Ishikawa (cell line): ENCODE data around the gene SLC25A31.

Experiments used
- CEBPB ChIP-seq: IDR thresholded peaks from 2 replicates; pipeline ENCODE4 v1.6.1; 2012
- CREB1 ChIP-seq: IDR thresholded peaks from 2 replicates; pipeline ENCODE4 v1.6.1; 2012; ENCODE audit warnings: low read depth
- EGR1 ChIP-seq: IDR thresholded peaks from 2 replicates; pipeline ENCODE4 v1.6.1; 2012
- EP300 ChIP-seq: IDR thresholded peaks from 2 replicates; pipeline ENCODE4 v1.6.1; 2012; ENCODE audit warnings: borderline replicate concordance
- FOXM1 ChIP-seq: IDR thresholded peaks from 2 replicates; pipeline ENCODE4 v1.6.1; 2012; ENCODE audit warnings: low read depth, borderline replicate concordance
- MAX ChIP-seq: IDR thresholded peaks from 2 replicates; pipeline ENCODE4 v1.6.1; 2012
- NFIC ChIP-seq: IDR thresholded peaks from 2 replicates; pipeline ENCODE4 v1.6.1; 2012
- RAD21 ChIP-seq: IDR thresholded peaks from 2 replicates; pipeline ENCODE4 v1.6.1; 2012; ENCODE audit warnings: low read depth
- TAF1 ChIP-seq: IDR thresholded peaks from 2 replicates; pipeline ENCODE4 v1.6.1; 2012; ENCODE audit warnings: low read depth, mild to moderate bottlenecking
- TCF12 ChIP-seq: IDR thresholded peaks from 2 replicates; pipeline ENCODE4 v1.6.1; 2012; ENCODE audit warnings: low read depth
- TEAD4 ChIP-seq: IDR thresholded peaks from 2 replicates; pipeline ENCODE4 v1.6.1; 2012
- USF1 ChIP-seq: IDR thresholded peaks from 2 replicates; pipeline ENCODE4 v1.6.1; 2012
- YY1 ChIP-seq: IDR thresholded peaks from 2 replicates; pipeline ENCODE4 v1.6.1; 2012; ENCODE audit warnings: low read depth
- ZBTB7A ChIP-seq: IDR thresholded peaks from 2 replicates; pipeline ENCODE4 v1.6.1; 2012; ENCODE audit warnings: low read depth
- TF ChIP-seq, protein P1 (sequence below): IDR thresholded peaks from 2 replicates; pipeline ENCODE4 v1.6.1; 2012; ENCODE audit warnings: low read depth, mild to moderate bottlenecking

SLC25A31 gene

GRCh38 chr4:127783026-127783769, 53.0 kb downstream of the SLC25A31 start:
- TF ChIP-seq NFIC (no peak), CREB1 (no peak), TAF1 (no peak), TCF12 (no peak), YY1 (no peak; the same call in 1 of the 2 replicates), MAX (no peak), RAD21 (no peak), FOXM1 (no peak), EGR1 (no peak), EP300 (no peak), CEBPB (0 out of 2 replicates have a peak, but pooled peaks have one; percentile 7), TEAD4 (peak; percentile 65), USF1 (no peak)

DNA sequence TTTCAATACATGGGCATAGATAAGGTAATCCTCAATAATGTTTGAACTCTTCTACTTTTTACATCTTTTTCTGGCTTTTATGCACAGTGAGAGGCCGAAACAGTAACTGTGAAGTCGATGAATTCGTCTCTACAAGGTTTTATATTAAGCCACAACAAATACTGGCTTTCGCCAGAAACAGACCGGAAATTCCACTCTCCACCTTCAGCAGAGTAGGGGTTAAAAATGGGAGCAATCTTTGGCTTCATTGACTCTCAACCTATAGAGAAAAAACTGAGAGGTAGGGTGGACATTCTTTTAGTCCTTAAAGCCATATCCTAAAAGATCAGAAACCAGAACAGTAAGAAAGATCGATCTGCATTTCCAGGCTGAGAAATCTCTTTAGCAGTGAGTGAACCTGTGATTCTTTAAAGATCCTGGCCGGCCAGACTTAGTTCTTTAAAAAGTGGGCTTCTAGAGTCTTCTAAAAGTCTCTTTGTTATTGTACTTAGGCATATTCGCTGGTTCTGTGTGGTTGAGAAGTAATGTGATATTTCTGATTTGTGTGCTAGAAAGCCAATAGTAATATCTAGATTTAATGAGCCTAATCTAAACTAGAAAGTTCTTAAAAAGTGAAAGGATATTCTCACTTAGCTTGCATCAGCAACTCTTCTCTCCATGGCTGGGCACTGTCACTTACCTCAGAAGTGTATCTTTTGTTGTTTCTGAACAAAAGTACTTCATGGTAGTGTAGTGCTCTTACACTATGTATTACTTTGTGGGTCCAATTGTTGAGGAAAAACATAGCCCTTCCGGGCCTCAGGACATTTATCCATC, 54.0 kb downstream of the SLC25A31 start:
- TF ChIP-seq TCF12 (no peak), TAF1 (no peak), FOXM1 (no peak), RAD21 (no peak), EGR1 (no peak), CREB1 (no peak), TEAD4 (no peak), NFIC (no peak), YY1 (no peak), CEBPB (no peak), USF1 (no peak), MAX (no peak), ZBTB7A (no peak), EP300 (no peak)
- TF ChIP-seq, protein P1, sequence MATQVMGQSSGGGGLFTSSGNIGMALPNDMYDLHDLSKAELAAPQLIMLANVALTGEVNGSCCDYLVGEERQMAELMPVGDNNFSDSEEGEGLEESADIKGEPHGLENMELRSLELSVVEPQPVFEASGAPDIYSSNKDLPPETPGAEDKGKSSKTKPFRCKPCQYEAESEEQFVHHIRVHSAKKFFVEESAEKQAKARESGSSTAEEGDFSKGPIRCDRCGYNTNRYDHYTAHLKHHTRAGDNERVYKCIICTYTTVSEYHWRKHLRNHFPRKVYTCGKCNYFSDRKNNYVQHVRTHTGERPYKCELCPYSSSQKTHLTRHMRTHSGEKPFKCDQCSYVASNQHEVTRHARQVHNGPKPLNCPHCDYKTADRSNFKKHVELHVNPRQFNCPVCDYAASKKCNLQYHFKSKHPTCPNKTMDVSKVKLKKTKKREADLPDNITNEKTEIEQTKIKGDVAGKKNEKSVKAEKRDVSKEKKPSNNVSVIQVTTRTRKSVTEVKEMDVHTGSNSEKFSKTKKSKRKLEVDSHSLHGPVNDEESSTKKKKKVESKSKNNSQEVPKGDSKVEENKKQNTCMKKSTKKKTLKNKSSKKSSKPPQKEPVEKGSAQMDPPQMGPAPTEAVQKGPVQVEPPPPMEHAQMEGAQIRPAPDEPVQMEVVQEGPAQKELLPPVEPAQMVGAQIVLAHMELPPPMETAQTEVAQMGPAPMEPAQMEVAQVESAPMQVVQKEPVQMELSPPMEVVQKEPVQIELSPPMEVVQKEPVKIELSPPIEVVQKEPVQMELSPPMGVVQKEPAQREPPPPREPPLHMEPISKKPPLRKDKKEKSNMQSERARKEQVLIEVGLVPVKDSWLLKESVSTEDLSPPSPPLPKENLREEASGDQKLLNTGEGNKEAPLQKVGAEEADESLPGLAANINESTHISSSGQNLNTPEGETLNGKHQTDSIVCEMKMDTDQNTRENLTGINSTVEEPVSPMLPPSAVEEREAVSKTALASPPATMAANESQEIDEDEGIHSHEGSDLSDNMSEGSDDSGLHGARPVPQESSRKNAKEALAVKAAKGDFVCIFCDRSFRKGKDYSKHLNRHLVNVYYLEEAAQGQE: no peak

DNA sequence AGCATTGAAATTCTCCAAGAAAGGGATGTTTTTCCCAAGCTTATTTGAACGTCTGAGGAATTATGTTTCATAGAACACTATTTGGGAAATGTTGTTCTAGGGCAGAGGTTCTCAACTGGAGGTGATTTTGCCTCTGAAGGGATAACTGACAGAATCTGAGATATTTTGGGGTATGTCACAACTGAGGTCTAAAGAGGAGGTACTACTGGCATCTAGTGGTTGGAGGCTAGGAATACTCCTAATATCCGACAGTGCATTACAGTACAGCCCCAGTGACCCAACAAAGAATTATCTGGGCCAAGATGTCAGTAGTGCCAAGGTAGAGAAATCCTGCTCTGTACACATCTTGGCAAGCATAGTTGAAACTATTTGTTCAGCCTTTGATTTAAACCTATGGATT, 58.3 kb downstream of the SLC25A31 start:
- TF ChIP-seq RAD21: peak; percentile 45
- TF ChIP-seq, protein P1: no peak

DNA sequence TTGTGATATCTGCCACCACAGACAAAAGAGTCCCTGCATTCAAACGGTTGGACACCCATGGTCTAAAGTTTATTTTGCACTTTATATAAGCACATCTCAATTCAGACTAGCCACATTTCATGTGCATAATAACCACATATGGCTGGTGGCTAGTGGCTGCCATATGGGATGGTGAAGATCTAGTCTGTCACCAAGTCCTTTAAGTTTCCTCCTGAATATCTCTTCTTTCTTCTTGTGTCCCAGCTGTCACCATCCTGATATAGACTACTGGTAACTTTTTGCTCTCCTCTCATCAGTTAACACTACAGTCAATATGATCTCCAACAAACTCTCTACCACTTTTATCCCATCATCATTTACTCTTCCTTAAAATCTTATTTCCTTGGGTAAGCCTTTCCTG, 61.2 kb downstream of the SLC25A31 start:
- TF ChIP-seq, protein P1: no peak
- TF ChIP-seq USF1: no peak
